Type B pancreatic cell (in vitro differentiated cells): ENCODE data around the gene BMP6. TPM values are rescaled to one million over a fixed set of nuclear protein-coding genes. Genes with fewer than 3 reads are reported as not detected.

Source experiments
- DNase-seq: peaks from one replicate; pipeline ENCODE4 v3.0.0; 2021; ENCODE audit warnings: mixed read lengths; ENCODE audit not compliant: unreplicated experiment; ENCODE audit errors: extremely low spot score
- H3K27ac Mint-ChIP-seq: 2 replicates; pipeline ENCODE4 v1.8.0; 2021; ENCODE audit warnings: mild to moderate bottlenecking, mixed read lengths
- H3K27me3 Mint-ChIP-seq: 2 replicates; pipeline ENCODE4 v1.8.0; 2021; ENCODE audit warnings: mixed read lengths
- H3K36me3 Mint-ChIP-seq: 2 replicates; pipeline ENCODE4 v1.8.0; 2021; ENCODE audit warnings: mixed read lengths
- H3K4me1 Mint-ChIP-seq: one replicate; pipeline ENCODE4 v1.8.0; 2021; ENCODE audit warnings: mixed read lengths; ENCODE audit not compliant: unreplicated experiment
- H3K4me3 Mint-ChIP-seq: 2 replicates; pipeline ENCODE4 v1.8.0; 2021; ENCODE audit warnings: mild to moderate bottlenecking, mixed read lengths
- H3K9me3 Mint-ChIP-seq: 2 replicates; pipeline ENCODE4 v1.8.0; 2021; ENCODE audit warnings: mixed read lengths
- CTCF ChIP-seq: fragments of 200-600 bp; sonication (generic); conservative IDR thresholded peaks from 2 replicates; pipeline ENCODE4 v1.5.0; 2021; ENCODE audit warnings: antibody characterized with exemption, mild to moderate bottlenecking
- total RNA-seq: library from RNA; stranded (reverse); gene quantifications from 2 replicates; pipeline ENCODE4 v1.2.1, GENCODE V29; 2021; ENCODE audit warnings: low replicate concordance

The BMP6 gene
- total RNA-seq, 1 donor from 2014 or later: 1.8 TPM

GRCh38 chr6:7762760-7763159 is 36.9 kb downstream of the BMP6 start:
- Mint-ChIP-seq H3K36me3 (no peaks in the 10 kb centered on the region), H3K27me3 (no peaks in the 10 kb centered on the region), H3K9me3 (no peaks in the 10 kb centered on the region), H3K4me1 (no peaks in the 10 kb centered on the region), H3K4me3 (no peak overlapping the region), H3K27ac (no peak overlapping the region)
- DNase-seq: no peak
- TF ChIP-seq CTCF: no peak

GRCh38 chr6:7763881-7764280 is 38.0 kb downstream of the BMP6 start:
- no peak for TF ChIP-seq CTCF
- no peaks in the 10 kb centered on the region for H3K9me3 Mint-ChIP-seq
- H3K27me3 Mint-ChIP-seq: no peaks in the 10 kb centered on the region
- H3K36me3 Mint-ChIP-seq: no peaks in the 10 kb centered on the region
- H3K4me1 Mint-ChIP-seq: no peaks in the 10 kb centered on the region
- no peak overlapping the region for H3K27ac Mint-ChIP-seq
- no peak overlapping the region for H3K4me3 Mint-ChIP-seq
- DNase-seq: no peak

DNA sequence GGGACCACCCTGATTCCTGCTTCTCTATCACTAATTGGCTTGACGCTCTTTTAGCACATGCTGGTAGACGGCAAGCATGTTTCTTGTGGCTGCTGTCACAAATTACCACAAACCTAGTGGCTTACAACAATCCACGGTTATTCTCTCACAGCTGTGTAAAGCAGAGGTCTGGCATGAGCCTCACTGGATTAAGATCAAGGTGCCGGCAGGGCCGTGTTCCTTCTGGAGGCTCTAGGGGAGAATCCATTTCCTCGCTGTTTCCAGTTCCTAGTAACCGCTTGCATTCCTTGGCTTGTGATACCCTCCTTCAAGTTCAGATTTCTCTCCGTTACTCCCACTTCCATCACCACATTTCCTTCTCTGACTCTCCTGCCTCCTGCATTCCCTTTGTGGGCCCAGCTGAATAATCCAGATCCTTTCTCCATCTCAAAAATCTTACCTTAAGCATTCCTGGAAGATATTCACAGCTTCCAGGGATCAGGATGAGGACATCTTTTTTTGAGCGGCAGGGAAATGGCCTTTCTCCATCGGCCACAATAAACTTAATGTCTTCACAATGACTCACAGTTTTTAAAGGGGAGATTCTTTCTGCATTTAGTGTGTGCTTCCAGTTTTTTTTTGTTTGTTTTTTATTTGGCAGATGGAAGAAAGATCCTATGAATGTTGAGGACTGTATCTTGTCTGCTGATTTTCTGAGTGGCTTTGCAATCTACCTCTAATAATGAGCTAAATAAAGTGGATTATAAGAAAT is 39.9 kb downstream of the BMP6 start:
- no peak for DNase-seq
- H3K27me3 Mint-ChIP-seq: no peaks in the 10 kb centered on the region
- no peaks in the 10 kb centered on the region for H3K36me3 Mint-ChIP-seq
- H3K9me3 Mint-ChIP-seq: no peaks in the 10 kb centered on the region
- H3K4me1 Mint-ChIP-seq: peaks cover 8% of the 10 kb centered on the region
- no peak for TF ChIP-seq CTCF
- H3K27ac Mint-ChIP-seq: no peak overlapping the region
- H3K4me3 Mint-ChIP-seq: no peak overlapping the region

- no peaks in the 10 kb centered on the region for H3K36me3 Mint-ChIP-seq
- H3K4me1 Mint-ChIP-seq: peaks cover 8% of the 10 kb centered on the region
- DNase-seq: no peak
- no peak overlapping the region for H3K27ac Mint-ChIP-seq
- H3K9me3 Mint-ChIP-seq: no peaks in the 10 kb centered on the region
- TF ChIP-seq CTCF: no peak
- H3K27me3 Mint-ChIP-seq: peaks cover 4% of the 10 kb centered on the region
- no peak overlapping the region for H3K4me3 Mint-ChIP-seq
Observed at GRCh38 chr6:7769702-7770101, 43.8 kb downstream of the BMP6 start.

DNA sequence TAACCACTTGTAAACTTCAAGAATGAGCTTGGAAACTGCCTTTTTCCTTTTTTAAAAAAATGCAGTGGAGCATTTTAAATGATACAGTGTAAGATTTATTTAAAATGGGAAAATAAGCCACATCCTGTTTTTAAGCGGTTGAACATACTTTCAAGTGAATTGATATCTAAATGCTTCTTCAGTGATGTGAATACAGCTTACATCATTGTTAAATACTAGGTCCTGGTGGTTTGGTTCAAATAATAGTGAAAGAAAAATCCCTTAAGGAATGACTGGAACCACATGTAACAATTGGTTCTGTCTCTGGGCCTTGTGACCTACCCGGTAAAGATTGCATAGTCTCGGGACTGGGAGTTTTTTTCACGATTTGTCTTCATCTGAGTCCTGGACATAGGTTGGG is 44.2 kb downstream of the BMP6 start:
- H3K27me3 Mint-ChIP-seq: peaks cover 4% of the 10 kb centered on the region
- peaks cover 8% of the 10 kb centered on the region for H3K4me1 Mint-ChIP-seq
- no peak for DNase-seq

More for the DNA sequence above, 44.2 kb downstream of the BMP6 start:
- H3K9me3 Mint-ChIP-seq: no peaks in the 10 kb centered on the region
- H3K36me3 Mint-ChIP-seq: no peaks in the 10 kb centered on the region
- no peak overlapping the region for H3K27ac Mint-ChIP-seq
- no peak overlapping the region for H3K4me3 Mint-ChIP-seq
- TF ChIP-seq CTCF: no peak
